Activated T-cell treated with anti-CD3 and anti-CD28 coated beads, Interleukin-2, amount 50 U/mL, for 72 hours (primary cell): ENCODE results near the gene SIRPB2. TPM values are rescaled to one million over a fixed set of nuclear protein-coding genes. Genes with fewer than 3 reads are reported as not detected.
"Not testable (repeated sequence)": the region's sequence is repeated elsewhere in the genome, so short reads cannot be mapped to it uniquely, and the experiment has no call there.

Experiments
- ATAC-seq, 2 donors: fragments of 150-1000 bp; cut with Tn5 transposase; replicated peaks in 1 of 2; 2 replicates each; pipeline ENCODE4 v1.10.0; 2021; ENCODE audit warnings: moderate library complexity in 2 of 2, mild to moderate bottlenecking in 1 of 2
- DNase-seq, 2 donors: peaks; one replicate each; pipeline ENCODE4 v3.0.0; 2021 to 2022; ENCODE audit warnings: mixed read lengths in 1 of 2
- H3K27ac Mint-ChIP-seq: one replicate; pipeline ENCODE4 v1.8.0; 2022; ENCODE audit warnings: mild to moderate bottlenecking, moderate library complexity, mixed read lengths
- H3K27me3 Mint-ChIP-seq: one replicate; pipeline ENCODE4 v1.8.0; 2022; ENCODE audit warnings: low read depth, mixed read lengths
- H3K36me3 Mint-ChIP-seq, 2 donors: one replicate each; pipeline ENCODE4 v1.8.0; 2022; ENCODE audit warnings: mixed read lengths in 2 of 2, mild to moderate bottlenecking in 1 of 2; ENCODE audit not compliant: insufficient read depth in 2 of 2
- H3K4me1 Mint-ChIP-seq: one replicate; pipeline ENCODE4 v1.8.0; 2022; ENCODE audit warnings: low read depth, mixed read lengths
- H3K4me3 Mint-ChIP-seq, 2 donors: one replicate each; pipeline ENCODE4 v1.8.0; 2022; ENCODE audit warnings: mild to moderate bottlenecking in 2 of 2, mixed read lengths in 2 of 2, moderate library complexity in 2 of 2
- H3K9me3 Mint-ChIP-seq, 2 donors: one replicate each; pipeline ENCODE4 v1.8.0; 2022; ENCODE audit warnings: mixed read lengths in 2 of 2
- total RNA-seq, 2 donors: library from RNA; stranded (reverse); gene quantifications; one replicate each; pipeline ENCODE4 v1.2.3, GENCODE V29; 2022

The SIRPB2 gene
- total RNA-seq, 2 donors from 2014 or later: not detected

DNA sequence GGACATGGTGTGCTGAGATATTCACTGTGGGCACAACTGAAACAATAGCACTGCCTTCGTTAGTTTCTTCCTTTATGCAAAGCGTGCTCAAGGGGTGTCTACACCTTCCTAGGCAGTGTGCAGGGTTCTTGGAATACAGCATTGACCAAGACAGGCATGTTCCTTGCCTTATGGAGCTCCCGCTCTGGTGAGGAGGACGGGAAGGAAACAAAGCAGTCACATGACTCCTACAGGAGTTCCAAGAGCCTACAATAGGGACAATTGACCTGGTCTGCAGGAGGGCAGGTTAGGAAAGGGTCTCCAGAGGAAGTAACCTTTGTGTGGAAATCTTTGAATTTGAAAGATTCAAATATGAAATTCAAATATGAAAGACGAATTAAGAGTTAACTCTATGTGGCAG lies 25.8 kb upstream of the SIRPB2 start:
- no peak for DNase-seq
- Mint-ChIP-seq H3K27ac (no peak overlapping the region), H3K4me1 (no peaks in the 10 kb centered on the region), H3K36me3 (peaks cover 7% of the 10 kb centered on the region in 2 donors), H3K9me3 (peaks cover 6% of the 10 kb centered on the region in 2 donors), H3K27me3 (peaks cover 1% of the 10 kb centered on the region), H3K4me3 (no peak overlapping the region)
- ATAC-seq: no peak

DNA sequence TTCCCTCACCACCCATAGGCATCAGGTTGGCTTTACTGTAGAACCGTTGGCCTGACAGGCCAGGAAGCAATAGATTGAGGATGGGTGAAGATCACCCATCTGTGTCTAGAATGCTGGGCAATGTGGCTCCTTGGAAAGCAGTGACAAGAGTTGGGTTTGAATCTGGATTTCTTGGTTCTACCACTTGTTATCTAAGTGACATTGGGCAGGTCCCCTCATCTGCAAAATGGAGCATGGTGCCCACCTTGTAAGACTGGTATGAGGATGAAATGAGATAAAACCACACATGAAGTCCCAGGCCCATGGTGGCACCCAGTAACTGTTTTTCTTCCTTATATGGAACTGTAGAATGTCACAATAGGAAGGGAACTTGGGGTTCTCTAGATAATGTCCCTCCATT lies 22.6 kb upstream of the SIRPB2 start:
- peaks cover 7% of the 10 kb centered on the region in 2 donors for H3K36me3 Mint-ChIP-seq
- H3K27ac Mint-ChIP-seq: no peak overlapping the region
- peaks cover 15% of the 10 kb centered on the region for H3K27me3 Mint-ChIP-seq
- DNase-seq (no peak), ATAC-seq (no peak)
- no peak overlapping the region for H3K4me3 Mint-ChIP-seq
- H3K4me1 Mint-ChIP-seq: peaks cover 5% of the 10 kb centered on the region
- peaks cover 6 to 12% of the 10 kb centered on the region in 2 donors for H3K9me3 Mint-ChIP-seq

DNA sequence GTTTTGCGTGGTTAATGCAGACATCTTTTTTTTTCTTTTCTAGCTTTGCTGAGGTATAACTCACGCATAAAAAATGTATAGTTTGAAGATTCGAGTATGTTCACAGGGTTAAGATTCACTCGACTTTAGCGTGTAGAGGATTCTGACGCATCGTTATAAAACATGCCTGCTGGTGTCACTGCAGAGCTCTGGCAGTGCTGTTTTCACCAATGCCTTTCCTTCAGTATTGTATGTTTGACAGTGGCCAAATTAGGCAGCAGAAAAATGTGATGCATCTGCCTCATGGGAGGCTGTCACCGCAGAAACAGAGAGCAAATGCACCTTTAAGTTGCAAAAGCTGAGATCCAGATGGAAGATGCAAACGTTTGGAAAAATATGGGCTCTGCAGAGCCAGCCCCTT lies 18.0 kb upstream of the SIRPB2 start:
- peak; percentile 48 to 57 for ATAC-seq
- Mint-ChIP-seq H3K4me3 (no peak overlapping the region), H3K27me3 (peaks cover 22% of the 10 kb centered on the region), H3K36me3 (peaks cover 5 to 7% of the 10 kb centered on the region in 2 donors), H3K9me3 (peaks cover 5 to 10% of the 10 kb centered on the region in 2 donors), H3K27ac (no peak overlapping the region), H3K4me1 (peaks cover 5% of the 10 kb centered on the region)
- peak; percentile 19 to 22 for DNase-seq

DNA sequence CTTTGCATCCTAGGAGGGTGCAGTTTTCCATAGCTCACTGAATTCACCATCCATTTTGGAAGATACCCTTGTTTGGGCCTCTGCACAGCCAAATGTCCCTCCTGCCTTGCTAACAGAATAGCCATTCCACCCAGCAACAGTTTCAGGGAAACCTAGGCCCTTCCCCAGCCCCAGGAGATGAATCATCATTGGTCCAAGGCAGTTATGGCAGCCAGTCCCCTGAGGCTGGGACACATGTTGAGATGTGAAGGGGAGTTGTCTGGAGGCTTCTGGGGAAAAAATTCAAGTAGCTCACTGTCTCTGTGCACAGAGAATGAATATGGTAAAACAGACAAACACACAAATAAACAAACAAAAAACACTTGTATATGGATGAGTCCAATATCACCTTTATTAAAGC lies 17.4 kb upstream of the SIRPB2 start:
- H3K4me3 Mint-ChIP-seq: no peak overlapping the region
- peaks cover 5 to 6% of the 10 kb centered on the region in 2 donors for H3K36me3 Mint-ChIP-seq
- H3K27ac Mint-ChIP-seq: no peak overlapping the region
- peaks cover 22% of the 10 kb centered on the region for H3K27me3 Mint-ChIP-seq
- H3K4me1 Mint-ChIP-seq: peaks cover 9% of the 10 kb centered on the region
- DNase-seq: no peak
- peaks cover 4 to 8% of the 10 kb centered on the region in 2 donors for H3K9me3 Mint-ChIP-seq
- no peak for ATAC-seq

DNA sequence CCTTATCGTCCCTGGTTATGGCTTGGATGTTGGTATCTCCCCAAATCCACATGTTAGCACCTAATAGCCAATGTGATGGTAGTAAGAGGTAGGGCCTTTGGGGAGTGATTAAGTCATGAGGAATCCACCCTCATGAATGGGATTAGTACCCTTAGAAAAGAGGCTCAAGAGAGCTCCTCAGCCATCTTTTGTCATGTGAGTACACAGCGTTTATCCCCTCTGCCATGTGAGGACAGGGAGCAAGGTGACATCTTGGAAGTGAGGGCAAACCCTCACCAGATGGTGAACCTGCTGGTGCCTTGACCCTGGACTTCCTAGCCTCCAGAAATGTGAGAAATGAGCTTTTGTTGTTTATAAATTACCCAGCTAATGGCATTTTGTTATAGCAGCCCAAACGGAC lies 16.1 kb upstream of the SIRPB2 start:
- Mint-ChIP-seq H3K27me3 (peaks cover 26% of the 10 kb centered on the region), H3K4me1 (peaks cover 12% of the 10 kb centered on the region), H3K9me3 (peaks cover 0 to 6% of the 10 kb centered on the region in 2 donors), H3K27ac (no peak overlapping the region), H3K36me3 (peaks cover 2 to 3% of the 10 kb centered on the region in 2 donors), H3K4me3 (no peak overlapping the region)
- no peak for DNase-seq
- ATAC-seq: no peak

DNA sequence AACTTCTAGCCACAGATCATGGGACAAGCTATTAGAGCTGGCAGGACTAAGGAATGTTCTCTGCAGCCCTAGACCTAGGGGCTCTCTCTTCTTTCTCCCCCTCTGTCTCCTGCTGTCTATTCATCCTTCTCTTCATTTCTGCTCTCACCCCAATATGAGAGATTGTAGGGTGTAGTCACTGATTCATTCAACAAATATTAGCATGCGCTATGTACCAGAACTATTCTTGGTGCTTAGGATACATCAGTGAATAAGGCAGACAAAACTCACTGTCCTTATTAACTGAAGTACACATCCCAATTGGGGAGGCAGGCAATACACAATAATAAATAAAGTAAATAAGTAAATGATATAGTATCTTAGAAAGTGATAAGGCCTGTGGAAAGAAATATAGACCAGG lies 14.7 kb upstream of the SIRPB2 start:
- DNase-seq: no peak
- H3K27ac Mint-ChIP-seq: no peak overlapping the region
- peaks cover 8% of the 10 kb centered on the region for H3K4me1 Mint-ChIP-seq
- H3K4me3 Mint-ChIP-seq: no peak overlapping the region
- H3K9me3 Mint-ChIP-seq: no peaks in the 10 kb centered on the region
- peaks cover 16% of the 10 kb centered on the region for H3K27me3 Mint-ChIP-seq
- H3K36me3 Mint-ChIP-seq: peaks cover 2 to 3% of the 10 kb centered on the region in 2 donors
- no peak for ATAC-seq

DNA sequence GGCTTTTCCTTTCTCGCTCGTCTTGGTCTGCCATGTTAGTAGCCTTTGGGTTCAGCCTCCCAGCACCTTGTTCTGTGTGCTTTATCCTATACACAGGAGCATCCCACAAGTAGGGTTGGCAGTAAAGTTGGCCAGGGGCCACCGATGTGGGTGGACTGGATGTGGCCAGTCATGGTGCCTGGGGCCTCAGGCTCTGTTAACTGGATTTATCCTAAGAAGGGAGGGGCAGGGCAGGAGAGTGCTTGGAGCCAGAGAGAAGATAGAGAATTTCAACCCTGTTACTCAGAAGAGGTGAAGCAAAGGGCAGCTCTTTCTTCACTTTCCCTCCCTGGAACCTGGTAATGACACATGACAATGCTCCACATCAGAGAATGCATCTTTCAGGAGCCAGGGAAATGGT lies 14.1 kb upstream of the SIRPB2 start:
- no peak overlapping the region for H3K27ac Mint-ChIP-seq
- H3K9me3 Mint-ChIP-seq: no peaks in the 10 kb centered on the region

DNA sequence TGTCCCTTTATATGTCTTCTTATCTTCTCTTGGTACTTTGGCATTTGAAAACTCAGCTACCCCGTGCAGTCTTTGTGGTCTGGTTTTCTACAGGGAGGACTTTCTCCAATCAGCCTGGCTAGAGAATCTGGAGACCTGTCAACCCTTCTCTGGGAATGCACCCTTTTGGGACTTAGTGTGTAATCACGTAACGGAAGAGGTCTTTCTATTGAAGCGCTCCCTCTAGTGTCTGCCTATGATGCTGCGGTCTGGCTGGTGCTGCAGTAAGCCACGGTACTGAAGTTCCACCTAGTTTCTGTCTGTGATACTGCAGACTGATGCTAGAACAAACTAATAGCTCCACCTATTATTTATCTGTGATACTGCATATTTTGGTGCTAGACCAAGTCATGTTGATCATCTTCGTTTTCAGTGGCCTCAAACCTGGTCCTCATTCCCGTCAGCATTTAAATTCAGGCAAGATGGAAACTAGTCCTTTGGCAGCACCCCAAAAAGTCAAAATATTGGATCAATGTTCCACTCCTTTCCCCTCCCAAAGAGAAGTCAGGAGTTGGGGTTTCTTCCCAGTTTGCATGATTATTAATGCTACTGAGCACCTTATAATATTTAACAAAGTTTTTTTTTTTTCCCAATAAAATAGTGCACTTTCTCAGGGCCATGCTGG lies 12.5 kb upstream of the SIRPB2 start:
- no peaks in the 10 kb centered on the region for H3K9me3 Mint-ChIP-seq
- H3K27ac Mint-ChIP-seq: peak overlapping the region; percentile 68
- peak; percentile 98 to 100 for ATAC-seq
- H3K4me3 Mint-ChIP-seq: no peak overlapping the region
- peaks cover 7% of the 10 kb centered on the region for H3K4me1 Mint-ChIP-seq
- peaks cover 2 to 3% of the 10 kb centered on the region in 2 donors for H3K36me3 Mint-ChIP-seq
- peak; percentile 76 for DNase-seq
- peaks cover 29% of the 10 kb centered on the region for H3K27me3 Mint-ChIP-seq

More for the DNA sequence above, 14.1 kb upstream of the SIRPB2 start:
- Mint-ChIP-seq H3K4me3 (no peak overlapping the region), H3K36me3 (peaks cover 2 to 3% of the 10 kb centered on the region in 2 donors), H3K4me1 (peaks cover 7% of the 10 kb centered on the region), H3K27me3 (peaks cover 15% of the 10 kb centered on the region)
- ATAC-seq: no peak
- DNase-seq: no peak

DNA sequence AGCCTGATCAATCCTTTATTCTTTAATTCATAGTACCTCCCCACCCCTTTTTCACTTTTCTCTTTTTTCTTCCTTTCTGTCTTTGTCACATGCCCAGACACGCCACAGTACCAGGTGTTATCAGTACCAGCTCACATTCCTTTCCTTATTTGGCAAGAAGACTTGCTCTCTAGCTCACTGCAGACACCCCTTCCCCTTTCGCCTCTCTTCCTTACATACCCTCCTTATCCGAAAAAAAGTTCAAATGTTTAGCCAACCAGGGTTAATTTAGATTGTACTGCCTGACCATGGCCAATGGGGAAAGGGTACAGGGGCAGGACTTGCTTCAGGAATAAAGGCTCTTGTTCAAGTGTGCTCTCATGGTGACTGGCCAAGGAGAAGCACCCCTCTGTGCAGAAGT lies 9.3 kb upstream of the SIRPB2 start:
- Mint-ChIP-seq H3K27ac (no peak overlapping the region), H3K9me3 (no peaks in the 10 kb centered on the region)

DNA sequence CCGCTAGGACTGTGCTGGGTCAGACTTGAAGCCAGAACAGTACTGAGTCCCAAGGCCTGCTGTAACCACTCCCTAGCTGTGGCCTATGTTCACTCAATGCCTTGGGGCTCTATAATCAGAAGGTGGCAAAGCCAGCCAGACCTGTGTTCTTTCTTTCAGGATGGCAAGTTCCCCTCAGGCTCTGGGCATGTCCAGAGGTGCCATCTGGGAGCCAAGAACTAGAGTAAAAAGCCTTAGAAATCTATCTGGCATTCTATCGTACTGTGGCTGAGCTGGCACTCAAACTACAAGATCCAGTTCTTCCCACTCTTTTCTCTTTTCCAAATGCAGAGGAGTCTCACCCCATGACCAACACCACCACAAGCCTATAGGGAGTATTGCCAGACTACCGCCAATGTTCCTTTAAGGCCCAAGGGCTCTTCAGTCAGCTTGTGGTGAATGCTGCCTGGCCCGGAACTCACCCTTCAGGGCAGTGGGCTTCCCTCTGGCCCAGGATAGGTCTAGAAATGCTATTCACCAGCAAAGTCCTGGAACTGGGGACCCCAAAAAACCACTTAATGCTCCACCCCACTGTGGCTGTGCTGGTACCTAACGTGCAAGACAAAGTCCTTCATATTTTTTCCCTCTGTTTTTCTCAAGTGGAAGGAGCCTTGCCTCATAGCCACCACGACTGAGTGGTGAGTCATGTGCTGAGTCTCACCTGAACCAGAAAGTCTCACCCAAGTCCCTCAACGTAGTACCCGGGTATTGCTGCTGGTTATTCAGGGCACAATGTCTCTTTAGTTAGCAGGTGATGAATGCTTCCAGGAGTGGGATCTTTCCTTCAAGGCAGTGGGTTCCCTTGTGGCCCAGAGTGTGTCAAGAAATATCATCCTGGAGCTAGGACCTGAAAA lies 8.6 kb upstream of the SIRPB2 start:
- Mint-ChIP-seq H3K9me3 (no peaks in the 10 kb centered on the region), H3K4me1 (peaks cover 7% of the 10 kb centered on the region), H3K27me3 (peaks cover 51% of the 10 kb centered on the region), H3K36me3 (peaks cover 2 to 5% of the 10 kb centered on the region in 2 donors), H3K27ac (no peak overlapping the region), H3K4me3 (no peak overlapping the region)
- DNase-seq (no peak), ATAC-seq (peak in 1 of 2 donors; percentile 47)

More for the DNA sequence above, 9.3 kb upstream of the SIRPB2 start:
- Mint-ChIP-seq H3K36me3 (peaks cover 2 to 5% of the 10 kb centered on the region in 2 donors), H3K27me3 (peaks cover 46% of the 10 kb centered on the region), H3K4me3 (no peak overlapping the region), H3K4me1 (peaks cover 7% of the 10 kb centered on the region)
- ATAC-seq: no peak
- DNase-seq: no peak

DNA sequence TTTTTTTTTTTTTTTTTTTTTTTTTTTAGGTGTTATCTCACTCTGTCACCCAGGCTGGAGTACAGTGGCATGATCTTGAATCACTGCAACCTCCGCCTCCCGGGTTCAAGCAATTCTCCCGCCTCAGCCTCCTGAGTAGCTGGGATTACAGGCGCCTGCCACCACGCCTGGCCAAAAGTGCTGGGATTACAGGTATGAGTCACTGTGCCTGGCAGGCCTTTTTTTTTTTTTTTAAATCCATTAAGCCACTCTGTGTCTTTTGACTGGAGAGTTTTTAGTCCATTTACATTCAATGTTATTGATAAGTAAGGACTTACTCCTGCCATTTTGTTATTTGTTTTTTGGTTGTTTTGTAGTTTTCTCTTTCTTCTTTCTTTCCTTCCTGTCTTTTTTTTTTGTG lies 6.2 kb upstream of the SIRPB2 start:
- H3K4me3 Mint-ChIP-seq, DNase-seq, H3K27ac Mint-ChIP-seq, H3K4me1 Mint-ChIP-seq, H3K9me3 Mint-ChIP-seq, ATAC-seq, H3K36me3 Mint-ChIP-seq: not testable (repeated sequence)
- H3K27me3 Mint-ChIP-seq: peaks cover 55% of the 10 kb centered on the region

DNA sequence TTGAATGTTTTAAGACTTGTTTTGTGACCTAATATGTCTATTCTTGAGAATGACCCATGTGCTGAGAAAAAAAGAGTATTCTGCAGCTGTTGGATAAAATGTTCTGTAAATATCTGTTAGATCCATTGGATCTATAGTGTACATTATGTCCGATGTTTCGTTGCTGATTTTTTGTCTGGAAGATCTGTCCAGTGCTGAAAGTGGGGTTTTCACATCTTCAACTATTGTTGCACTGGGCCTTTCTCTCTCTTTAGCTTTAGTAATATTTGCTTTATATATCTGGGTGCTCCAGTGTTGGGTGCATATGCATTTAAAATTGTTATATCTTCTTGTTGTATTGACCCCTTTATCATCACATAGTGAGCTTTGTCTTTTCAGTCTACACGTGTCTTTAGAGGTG lies 5.7 kb upstream of the SIRPB2 start:
- Mint-ChIP-seq H3K36me3 (peaks cover 0 to 1% of the 10 kb centered on the region in 2 donors), H3K4me1 (peaks cover 6% of the 10 kb centered on the region), H3K27me3 (peaks cover 51% of the 10 kb centered on the region), H3K9me3 (no peaks in the 10 kb centered on the region), H3K27ac (no peak overlapping the region), H3K4me3 (no peak overlapping the region)
- no peak for ATAC-seq
- DNase-seq: no peak

DNA sequence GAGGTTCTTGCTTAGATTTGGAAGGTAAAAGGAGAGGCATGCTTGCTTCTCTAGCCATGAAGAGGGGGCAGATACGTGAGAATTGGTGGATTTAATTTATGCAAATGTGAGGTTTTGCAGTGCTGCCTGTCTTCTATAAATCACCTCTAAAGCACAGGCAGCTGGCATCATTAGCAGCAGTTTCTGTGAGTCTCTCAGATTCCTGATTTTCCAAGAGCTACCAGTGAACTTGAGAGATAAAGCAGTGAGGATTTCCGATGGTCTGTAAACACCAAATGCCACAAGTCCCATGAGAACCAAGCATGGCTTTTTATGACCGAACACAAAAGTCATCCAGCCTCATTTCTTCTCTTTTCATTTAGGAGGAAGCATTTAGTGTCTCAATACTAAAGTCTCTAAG lies 3.2 kb upstream of the SIRPB2 start:
- peaks cover 13% of the 10 kb centered on the region for H3K4me1 Mint-ChIP-seq
- no peak overlapping the region for H3K4me3 Mint-ChIP-seq
- peaks cover 42% of the 10 kb centered on the region for H3K27me3 Mint-ChIP-seq
- H3K9me3 Mint-ChIP-seq: no peaks in the 10 kb centered on the region
- H3K27ac Mint-ChIP-seq: no peak overlapping the region
- DNase-seq (no peak), ATAC-seq (no peak)
- peaks cover 0 to 1% of the 10 kb centered on the region in 2 donors for H3K36me3 Mint-ChIP-seq
